Left lung (tissue), 10 donors: ENCODE data around the gene LAMA5. TPM values are rescaled to one million over a fixed set of nuclear protein-coding genes. Genes with fewer than 3 reads are reported as not detected.

Source experiments
- ATAC-seq: fragments of 200-7000 bp; cut with Tn5 transposase; one replicate; pipeline ENCODE4 v1.9.1; 2020; ENCODE audit warnings: moderate library complexity
- DNase-seq, 4 donors: peaks; one replicate each; pipeline ENCODE4 v3.0.0-alpha.2; 2013 to 2020
- H3K27ac ChIP-seq, 2 donors: fragments of 200-600 bp; sonication (generic) in 1 of 2; one replicate each; pipeline versions ENCODE4 v1.5.0 to v1.8.0; 2020 to 2021
- H3K27me3 ChIP-seq, 2 donors: fragments of 200-600 bp; sonication (generic) in 1 of 2; one replicate each; pipeline versions ENCODE4 v1.5.0 to v1.8.0; 2020 to 2021
- H3K36me3 ChIP-seq, 2 donors: fragments of 200-600 bp; sonication (generic) in 1 of 2; one replicate each; pipeline versions ENCODE4 v1.5.0 to v1.8.0; 2020 to 2021
- H3K4me1 ChIP-seq, 2 donors: fragments of 200-600 bp; one replicate each; pipeline ENCODE4 v1.8.0; 2021
- H3K4me3 ChIP-seq, 2 donors: fragments of 200-600 bp; sonication (generic) in 1 of 2; one replicate each; pipeline versions ENCODE4 v1.5.0 to v1.8.0; 2020 to 2021; ENCODE audit warnings: mild to moderate bottlenecking in 1 of 2
- H3K9me3 ChIP-seq, 2 donors: fragments of 200-600 bp; sonication (generic) in 1 of 2; one replicate each; pipeline versions ENCODE4 v1.5.0 to v1.8.0; 2020 to 2021
- CTCF ChIP-seq, 2 donors: fragments of 200-600 bp; sonication (generic) in 1 of 2; IDR thresholded peaks; one replicate each; pipeline versions ENCODE4 v1.5.0 to v1.8.0; 2021; ENCODE audit warnings: antibody characterized with exemption in 2 of 2
- intact Hi-C, 2 donors: fragments of 100-400 bp; cut with DNase I; formaldehyde crosslinking; loops; one replicate each; pipeline versions ENCODE4 v1.11.2 to v1.14.2; 2022
- polyA plus RNA-seq, 6 donors: library from polyadenylated mRNA; unstranded; fragments of 120-200 nt; gene quantifications; one replicate each; pipeline ENCODE4 v1.2.1, GENCODE V29; 2013; ENCODE audit not compliant: insufficient read length in 6 of 6
- total RNA-seq, 2 donors: library from RNA; stranded (reverse); fragmentation: NEBNext Ultra II Directional; extraction: Animal tissue kit (Norgen Biotek cat#: 25700); gene quantifications; one replicate each; pipeline ENCODE4 v1.2.1, GENCODE V29; 2021
- donor health status: DM: no; HTN: yes; CAD: no.
- donor health status: DM: no; HTN: no; CAD: no.

Gene LAMA5
- total and polyA plus RNA-seq, 8 donors = 123 to 267 (median 158) TPM

GRCh38 chr20:62304331-62305148, 62.6 kb downstream of the LAMA5 start:
- ATAC-seq = no peak
- no peak for DNase-seq
- no peak for TF ChIP-seq CTCF (IDR thresholded peaks at IDR 0.05)
- Histone ChIP-seq H3K4me1 (peaks cover 16 to 33% of the 10 kb centered on the region in 2 donors), H3K27me3 (no peaks in the 10 kb centered on the region), H3K36me3 (peaks cover 0 to 56% of the 10 kb centered on the region in 2 donors), H3K27ac (peak overlapping the region in 1 of 2 donors; percentile 98), H3K4me3 (peak overlapping the region; percentile 93 to 96), H3K9me3 (no peaks in the 10 kb centered on the region)
- intact Hi-C loops = loop anchor here (5.0 to 10.0 kb wide), 2 partner anchors 70 to 78 kb away; no protein-coding TSS in a partner anchor

GRCh38 chr20:62303340-62304226, 63.5 kb downstream of the LAMA5 start:
- Histone ChIP-seq H3K27me3 (no peaks in the 10 kb centered on the region), H3K4me1 (peaks cover 16 to 33% of the 10 kb centered on the region in 2 donors), H3K36me3 (peaks cover 0 to 54% of the 10 kb centered on the region in 2 donors), H3K4me3 (peak overlapping the region; percentile 93 to 96), H3K27ac (peak overlapping the region; percentile 45 to 98), H3K9me3 (no peaks in the 10 kb centered on the region)
- no peak for TF ChIP-seq CTCF (IDR thresholded peaks at IDR 0.05)
- intact Hi-C loops = loop anchor here (5.0 to 10.0 kb wide), 2 partner anchors 71 to 79 kb away; no protein-coding TSS in a partner anchor
- ATAC-seq (peak; percentile 3), DNase-seq (peak in 1 of 4 donors; percentile 79)

- peaks cover 0 to 53% of the 10 kb centered on the region in 2 donors for H3K36me3 ChIP-seq
- H3K4me3 ChIP-seq = peak overlapping the region; percentile 93 to 96
- peak overlapping the region; percentile 45 to 98 for H3K27ac ChIP-seq
- no peaks in the 10 kb centered on the region for H3K27me3 ChIP-seq
- ATAC-seq = no peak
- no peak for TF ChIP-seq CTCF (IDR thresholded peaks at IDR 0.05)
- no peak for DNase-seq
- H3K9me3 ChIP-seq = no peaks in the 10 kb centered on the region
- intact Hi-C loops = loop anchor here (5.0 to 10.0 kb wide), 2 partner anchors 72 to 79 kb away; no protein-coding TSS in a partner anchor
- H3K4me1 ChIP-seq = peaks cover 16 to 33% of the 10 kb centered on the region in 2 donors
Observed at GRCh38 chr20:62303062-62303339, 64.1 kb downstream of the LAMA5 start.

DNA sequence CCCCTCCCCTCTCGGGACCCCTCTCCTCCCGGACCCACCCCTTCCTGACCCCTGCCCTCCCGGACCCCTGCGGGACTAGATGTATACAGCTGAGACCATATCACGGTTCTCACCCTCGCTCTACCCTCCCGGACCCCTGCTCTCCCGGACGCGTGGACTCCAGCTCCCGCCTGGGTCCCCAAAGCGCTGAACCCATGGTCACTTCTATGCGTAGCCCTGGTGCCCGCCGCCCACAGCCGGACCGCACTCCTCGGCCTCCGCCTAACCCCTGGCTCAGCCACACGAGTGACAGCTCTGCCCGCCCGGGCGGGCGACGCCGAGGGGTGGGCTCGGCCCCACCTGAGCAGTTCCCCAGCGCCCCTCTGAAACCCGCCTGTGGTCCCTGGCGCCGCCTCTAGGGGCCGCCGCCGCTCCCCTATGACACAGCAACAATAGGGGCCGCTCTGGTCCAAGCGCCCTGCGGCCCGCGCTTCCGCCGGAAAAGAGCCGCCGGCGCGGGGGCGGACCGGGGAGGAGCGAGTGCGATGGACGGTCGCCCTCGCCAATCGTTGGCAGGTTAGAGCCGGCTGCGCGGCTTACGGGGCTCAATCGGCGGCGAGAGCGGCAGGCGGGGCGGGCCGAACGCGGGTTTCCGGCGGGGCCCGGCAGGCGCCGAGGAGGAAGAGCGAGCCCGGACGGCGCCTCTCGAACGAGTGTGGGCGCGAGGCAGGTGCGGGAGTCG, 64.6 kb downstream of the LAMA5 start, which contains the start of gene ADRM1:
Gene ADRM1, plus strand, starts transcription at position 657 of the 721 bp plus-strand sequence. CDS start 572 bp downstream, outside the sequence.
- no peaks in the 10 kb centered on the region for H3K9me3 ChIP-seq
- H3K36me3 ChIP-seq = peaks cover 0 to 51% of the 10 kb centered on the region in 2 donors
- peaks cover 16 to 33% of the 10 kb centered on the region in 2 donors for H3K4me1 ChIP-seq
- intact Hi-C loops = loop anchor here (5.0 to 10.0 kb wide), 2 partner anchors 72 to 80 kb away; no protein-coding TSS in a partner anchor
- DNase-seq = peak; percentile 95 to 98 (median 97)
- peak; percentile 91 for ATAC-seq
- H3K27ac ChIP-seq = peak within 1 kb of the TSS; percentile 96 to 98
- no peaks in the 10 kb centered on the region for H3K27me3 ChIP-seq
- TF ChIP-seq CTCF (IDR thresholded peaks at IDR 0.05) = peak; percentile 95 to 96
- H3K4me3 ChIP-seq = peak within 1 kb of the TSS; percentile 93 to 96
